Subcutaneous adipose tissue (tissue), 4 donors: ENCODE data around the gene OVAAL. TPM values are rescaled to one million over a fixed set of nuclear protein-coding genes. Genes with fewer than 3 reads are reported as not detected.

ENCODE experiments used
- CTCF ChIP-seq: fragments of 450-650 bp; IDR thresholded peaks from one replicate; pipeline ENCODE4 v1.5.1; 2016; ENCODE audit warnings: low read depth, mild to moderate bottlenecking, control low read depth, antibody characterized with exemption, moderate library complexity
- total RNA-seq, 4 donors: library from RNA; depleted of rRNA; stranded (reverse); fragments of >200 nt; gene quantifications; one replicate each; pipeline ENCODE4 v1.1.0, GENCODE V29; 2016

OVAAL gene
- total RNA-seq, 4 donors from 2014 or later: not detected

- TF ChIP-seq CTCF: no peak
Observed at GRCh38 chr1:180601512-180601911, 42.7 kb downstream of the OVAAL start.

GRCh38 chr1:180603223-180603849 is 44.6 kb downstream of the OVAAL start:
- TF ChIP-seq CTCF: no peak

DNA sequence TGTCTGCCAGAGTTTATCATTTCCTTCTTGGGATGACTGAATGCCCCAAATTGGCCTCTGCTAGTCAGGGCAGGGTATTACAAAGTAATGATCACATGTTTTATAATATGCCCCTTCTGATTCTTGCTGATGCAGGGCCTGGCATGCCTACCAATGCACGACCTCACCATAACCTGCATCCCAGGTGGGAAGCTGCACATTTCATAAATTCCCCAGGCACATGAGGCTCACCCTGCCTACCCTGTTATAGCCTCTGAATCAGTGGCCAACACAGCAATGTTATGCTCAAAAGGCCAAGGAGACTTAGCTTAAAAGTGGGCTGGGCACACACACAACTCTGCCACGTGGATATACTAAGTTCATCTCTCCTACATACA is 45.1 kb downstream of the OVAAL start:
- TF ChIP-seq CTCF: no peak

DNA sequence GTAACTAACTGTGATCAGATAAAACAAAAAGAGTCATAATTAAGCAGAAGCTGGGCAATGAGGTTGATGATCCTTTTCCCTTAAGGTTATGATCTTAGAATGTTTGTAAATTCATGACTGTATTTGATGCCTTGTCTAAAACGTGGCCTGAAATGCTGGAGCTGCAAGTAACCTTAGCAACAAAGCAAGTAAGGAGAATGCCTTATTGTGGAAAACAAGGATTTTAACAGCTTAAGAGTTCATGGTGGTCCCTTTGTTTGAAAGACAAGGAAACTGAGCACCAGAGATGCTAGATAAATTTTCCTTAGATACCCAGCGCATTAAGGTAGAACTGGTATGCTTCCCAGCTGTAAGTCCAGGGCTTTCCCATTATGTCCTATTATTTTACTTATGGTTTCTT is 47.4 kb downstream of the OVAAL start:
- no peak for TF ChIP-seq CTCF

DNA sequence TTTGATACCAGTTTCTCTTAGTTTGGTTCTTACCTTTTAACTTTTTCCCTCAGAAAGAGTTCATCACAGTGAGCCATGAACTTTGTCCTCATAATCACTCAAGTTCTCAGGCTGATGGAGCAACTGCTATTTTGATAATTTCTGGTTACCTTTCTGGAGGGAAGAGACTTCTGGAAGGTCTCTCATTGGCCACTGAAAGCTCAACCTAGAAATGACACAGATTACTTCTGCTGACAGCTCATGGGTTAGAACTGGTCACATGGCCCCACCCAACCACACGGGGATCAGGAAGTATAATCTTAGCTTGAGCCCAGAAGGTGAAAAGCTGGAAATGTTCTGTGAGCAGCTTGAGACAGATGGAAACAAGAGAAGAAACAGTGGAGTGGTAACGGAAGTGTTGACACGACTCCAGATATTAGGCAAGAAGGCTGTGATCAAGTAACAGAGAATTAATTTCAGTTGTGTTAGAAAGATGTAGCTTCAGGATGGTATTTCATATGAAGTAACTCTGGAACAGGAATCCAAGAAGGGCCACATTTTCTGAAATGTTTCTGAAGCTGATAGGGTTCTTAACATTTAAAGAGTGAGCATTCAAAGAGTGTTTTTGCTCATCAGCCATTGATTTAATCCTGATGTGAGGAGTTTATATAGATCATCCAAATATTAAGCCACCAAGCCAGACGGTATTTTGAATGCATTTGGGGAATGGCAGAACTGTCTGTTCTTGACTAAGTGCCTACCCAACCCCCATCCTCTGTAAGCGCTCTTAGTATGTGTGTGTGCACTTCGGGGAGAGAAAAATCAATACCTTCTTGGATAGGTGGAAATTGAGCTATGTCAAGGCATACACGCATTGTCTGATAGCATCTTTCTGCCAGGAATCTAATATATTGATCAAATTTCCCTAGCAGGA is 51.1 kb downstream of the OVAAL start:
- TF ChIP-seq CTCF: no peak

DNA sequence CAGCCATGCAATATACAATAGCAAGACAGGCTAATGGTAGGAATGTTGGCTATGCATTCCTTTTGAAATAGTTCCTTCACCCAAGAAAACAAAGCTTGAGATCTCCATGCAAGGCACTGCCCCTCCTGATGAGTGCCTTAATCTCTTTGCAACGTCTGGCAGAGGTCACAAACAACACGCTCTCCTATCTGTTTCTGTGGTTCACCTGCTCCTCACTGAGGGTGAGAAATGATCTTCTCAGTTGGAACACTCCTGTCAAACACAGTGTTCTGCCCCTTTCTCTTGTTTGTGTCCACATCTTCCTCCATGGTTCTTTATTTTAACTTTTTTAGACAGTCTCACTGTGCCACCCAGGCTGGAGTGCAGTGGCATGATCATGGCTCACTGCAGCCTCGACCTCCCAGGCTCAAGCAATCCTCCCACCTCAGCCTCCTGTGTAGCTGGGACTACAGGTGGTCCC is 51.8 kb downstream of the OVAAL start:
- TF ChIP-seq CTCF: no peak

GRCh38 chr1:180611016-180611930 is 52.5 kb downstream of the OVAAL start:
- no peak for TF ChIP-seq CTCF
